Neural progenitor cell (in vitro differentiated cells): ENCODE measurements around the gene TGM3.

Source experiments
- EZH2phosphoT487 ChIP-seq: fragments of 200-600 bp; sonication (generic); IDR thresholded peaks from 2 replicates; pipeline ENCODE4 v1.6.1; 2017; ENCODE audit warnings: antibody characterized with exemption
- TF ChIP-seq, protein P1 (sequence below): fragments of 200-600 bp; sonication (generic); IDR thresholded peaks from 2 replicates; pipeline ENCODE4 v1.5.1; 2017; ENCODE audit warnings: antibody characterized with exemption, mild to moderate bottlenecking

- TF ChIP-seq, protein P1, sequence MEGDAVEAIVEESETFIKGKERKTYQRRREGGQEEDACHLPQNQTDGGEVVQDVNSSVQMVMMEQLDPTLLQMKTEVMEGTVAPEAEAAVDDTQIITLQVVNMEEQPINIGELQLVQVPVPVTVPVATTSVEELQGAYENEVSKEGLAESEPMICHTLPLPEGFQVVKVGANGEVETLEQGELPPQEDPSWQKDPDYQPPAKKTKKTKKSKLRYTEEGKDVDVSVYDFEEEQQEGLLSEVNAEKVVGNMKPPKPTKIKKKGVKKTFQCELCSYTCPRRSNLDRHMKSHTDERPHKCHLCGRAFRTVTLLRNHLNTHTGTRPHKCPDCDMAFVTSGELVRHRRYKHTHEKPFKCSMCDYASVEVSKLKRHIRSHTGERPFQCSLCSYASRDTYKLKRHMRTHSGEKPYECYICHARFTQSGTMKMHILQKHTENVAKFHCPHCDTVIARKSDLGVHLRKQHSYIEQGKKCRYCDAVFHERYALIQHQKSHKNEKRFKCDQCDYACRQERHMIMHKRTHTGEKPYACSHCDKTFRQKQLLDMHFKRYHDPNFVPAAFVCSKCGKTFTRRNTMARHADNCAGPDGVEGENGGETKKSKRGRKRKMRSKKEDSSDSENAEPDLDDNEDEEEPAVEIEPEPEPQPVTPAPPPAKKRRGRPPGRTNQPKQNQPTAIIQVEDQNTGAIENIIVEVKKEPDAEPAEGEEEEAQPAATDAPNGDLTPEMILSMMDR: no peak
- no peak for TF ChIP-seq EZH2phosphoT487
These were observed 36.2 kb downstream of the TGM3 start for GRCh38 chr20:2331901-2332565.
